ENCODE results near the gene DIAPH2.
"Not testable (repeated sequence)": the region's sequence is repeated elsewhere in the genome, so short reads cannot be mapped to it uniquely, and the experiment has no call there.

The DIAPH2 gene

GRCh38 chrX:96729868-96730643, 45.4 kb downstream of the DIAPH2 start:
- no peak for TF ChIP-seq CTCF (IDR thresholded peaks at IDR 0.05; ENCODE audit: low read depth, low read length, missing control alignments)
- no peak for DNase-seq (ENCODE audit: extremely low read depth, low read depth)
- no peak overlapping the region for H3K4me3 ChIP-seq (replicated peaks; ENCODE audit: low read depth, low read length)

GRCh38 chrX:96731000-96731399, 46.4 kb downstream of the DIAPH2 start:
- not testable (repeated sequence) for H3K4me3 ChIP-seq (replicated peaks; ENCODE audit: low read depth, low read length); DNase-seq (ENCODE audit: extremely low read depth, low read depth)

GRCh38 chrX:96743367-96744073, 58.9 kb downstream of the DIAPH2 start:
- no peak for TF ChIP-seq CTCF (IDR thresholded peaks at IDR 0.05; ENCODE audit: low read depth, low read length, missing control alignments)
- no peak for DNase-seq (ENCODE audit: extremely low read depth, low read depth)
- no peak overlapping the region for H3K4me3 ChIP-seq (replicated peaks; ENCODE audit: low read depth, low read length)

- TF ChIP-seq CTCF (IDR thresholded peaks at IDR 0.05; ENCODE audit: low read depth, low read length, missing control alignments) = no peak
- H3K4me3 ChIP-seq (replicated peaks; ENCODE audit: low read depth, low read length) = no peak overlapping the region
- no peak for DNase-seq (ENCODE audit: extremely low read depth, low read depth)
Measured at GRCh38 chrX:96752781-96753180, 68.1 kb downstream of the DIAPH2 start.

- no peak for DNase-seq (ENCODE audit: extremely low read depth, low read depth)
- H3K4me3 ChIP-seq (replicated peaks; ENCODE audit: low read depth, low read length) = no peak overlapping the region
- no peak for TF ChIP-seq CTCF (IDR thresholded peaks at IDR 0.05; ENCODE audit: low read depth, low read length, missing control alignments)
Measured at GRCh38 chrX:96753230-96753629, 68.6 kb downstream of the DIAPH2 start.

- no peak for DNase-seq (ENCODE audit: extremely low read depth, low read depth)
- no peak overlapping the region for H3K4me3 ChIP-seq (replicated peaks; ENCODE audit: low read depth, low read length)
- no peak for TF ChIP-seq CTCF (IDR thresholded peaks at IDR 0.05; ENCODE audit: low read depth, low read length, missing control alignments)
Measured at GRCh38 chrX:96756491-96756890, 71.8 kb downstream of the DIAPH2 start.

GRCh38 chrX:96761566-96761965, 76.9 kb downstream of the DIAPH2 start:
- no peak for TF ChIP-seq CTCF (IDR thresholded peaks at IDR 0.05; ENCODE audit: low read depth, low read length, missing control alignments)
- no peak for DNase-seq (ENCODE audit: extremely low read depth, low read depth)
- H3K4me3 ChIP-seq (replicated peaks; ENCODE audit: low read depth, low read length) = no peak overlapping the region

All from HFF-Myc (cell line).